Breast epithelium (tissue), 4 donors: Measurements from ENCODE around the gene PLEKHA8. TPM values are rescaled to one million over a fixed set of nuclear protein-coding genes. Genes with fewer than 3 reads are reported as not detected.

Experiments used
- DNase-seq, 2 donors: peaks; one replicate each; pipeline ENCODE4 v3.0.0-alpha.2; 2019; ENCODE audit warnings: low spot score in 2 of 2
- H3K27ac ChIP-seq, 2 donors: fragments of 200-600 bp; sonication (generic) in 1 of 2; one replicate each; pipeline ENCODE4 v1.5.1; 2016 to 2019; ENCODE audit warnings: mild to moderate bottlenecking in 1 of 2
- H3K27me3 ChIP-seq, 2 donors: fragments of 200-600 bp; sonication (generic) in 1 of 2; one replicate each; pipeline versions ENCODE4 v1.5.1 to v1.6.0; 2017 to 2019; ENCODE audit warnings: control low read depth in 1 of 2, mild to moderate bottlenecking in 1 of 2
- H3K36me3 ChIP-seq: fragments of 200-600 bp; one replicate; pipeline ENCODE4 v1.5.1; 2019
- H3K4me1 ChIP-seq, 2 donors: fragments of 200-600 bp; sonication (generic); one replicate each; pipeline ENCODE4 v1.5.1; 2016 to 2019; ENCODE audit warnings: control low read depth in 1 of 2
- H3K4me3 ChIP-seq, 3 donors: fragments of 200-600 bp; sonication (generic); 1 replicate in 2 of 3; 2 replicates in 1 of 3; pipeline ENCODE4 v1.5.1; 2016 to 2019; ENCODE audit warnings: mild to moderate bottlenecking in 3 of 3, moderate library complexity in 2 of 3
- H3K9me3 ChIP-seq, 2 donors: fragments of 200-600 bp; sonication (generic) in 1 of 2; one replicate each; pipeline ENCODE4 v1.5.1; 2016 to 2019; ENCODE audit warnings: control low read depth in 1 of 2
- POLR2A ChIP-seq: fragments of 450-650 bp; IDR thresholded peaks from one replicate; pipeline ENCODE4 v1.6.1; 2016; ENCODE audit warnings: antibody characterized with exemption, mild to moderate bottlenecking, moderate library complexity
- POLR2AphosphoS5 ChIP-seq, 3 donors: sonication (generic); formaldehyde crosslinking; IDR thresholded peaks; one replicate each; pipeline ENCODE4 v1.6.1; 2017; ENCODE audit warnings: antibody characterized with exemption in 3 of 3
- intact Hi-C: fragments of 100-400 bp; cut with DNase I; formaldehyde crosslinking; loops from one replicate; pipeline ENCODE4 v1.15.1; 2023; ENCODE audit warnings: low total_unique reads
- total RNA-seq, 3 donors: library from RNA; depleted of rRNA; stranded (reverse); fragments of >200 nt; gene quantifications; one replicate each; pipeline ENCODE4 v1.1.0, GENCODE V29; 2016
- TF ChIP-seq, protein P1 (sequence below), 3 donors: fragments of 450-650 bp; IDR thresholded peaks; one replicate each; pipeline ENCODE4 v1.5.1; 2016 to 2017; ENCODE audit warnings: antibody characterized with exemption in 3 of 3, mild to moderate bottlenecking in 3 of 3, moderate library complexity in 3 of 3

The PLEKHA8 gene
- total RNA-seq, 3 donors from 2014 or later: 7.5 to 15.1 (median 14.0) TPM

DNA sequence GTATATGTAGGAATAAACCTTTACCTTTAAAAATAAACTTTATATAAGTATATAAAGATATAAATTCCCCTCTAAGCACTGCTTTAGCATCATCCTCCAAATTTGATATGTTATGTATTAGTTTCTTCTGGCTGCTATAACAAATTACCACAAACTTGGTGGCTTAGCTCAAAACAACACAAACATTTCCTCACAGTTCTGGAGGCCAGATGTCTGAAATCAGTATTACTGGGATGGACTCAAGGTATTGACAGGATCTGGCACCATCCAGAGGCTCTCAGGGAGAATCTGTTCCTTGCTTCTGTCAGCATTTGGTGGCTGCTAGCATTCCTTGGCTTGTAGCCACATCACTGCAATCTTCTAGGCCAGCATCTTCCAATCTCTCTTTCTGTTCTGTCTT is 31.9 kb upstream of the PLEKHA8 start:
- H3K27ac ChIP-seq: no peak overlapping the region
- H3K4me3 ChIP-seq: no peak overlapping the region
- intact Hi-C loops: no loop called here
- no peak for DNase-seq
- TF ChIP-seq, protein P1, sequence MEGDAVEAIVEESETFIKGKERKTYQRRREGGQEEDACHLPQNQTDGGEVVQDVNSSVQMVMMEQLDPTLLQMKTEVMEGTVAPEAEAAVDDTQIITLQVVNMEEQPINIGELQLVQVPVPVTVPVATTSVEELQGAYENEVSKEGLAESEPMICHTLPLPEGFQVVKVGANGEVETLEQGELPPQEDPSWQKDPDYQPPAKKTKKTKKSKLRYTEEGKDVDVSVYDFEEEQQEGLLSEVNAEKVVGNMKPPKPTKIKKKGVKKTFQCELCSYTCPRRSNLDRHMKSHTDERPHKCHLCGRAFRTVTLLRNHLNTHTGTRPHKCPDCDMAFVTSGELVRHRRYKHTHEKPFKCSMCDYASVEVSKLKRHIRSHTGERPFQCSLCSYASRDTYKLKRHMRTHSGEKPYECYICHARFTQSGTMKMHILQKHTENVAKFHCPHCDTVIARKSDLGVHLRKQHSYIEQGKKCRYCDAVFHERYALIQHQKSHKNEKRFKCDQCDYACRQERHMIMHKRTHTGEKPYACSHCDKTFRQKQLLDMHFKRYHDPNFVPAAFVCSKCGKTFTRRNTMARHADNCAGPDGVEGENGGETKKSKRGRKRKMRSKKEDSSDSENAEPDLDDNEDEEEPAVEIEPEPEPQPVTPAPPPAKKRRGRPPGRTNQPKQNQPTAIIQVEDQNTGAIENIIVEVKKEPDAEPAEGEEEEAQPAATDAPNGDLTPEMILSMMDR (IDR thresholded peaks at IDR 0.05): no peak
- TF ChIP-seq POLR2A (no peak), POLR2AphosphoS5 (IDR thresholded peaks at IDR 0.05) (no peak)
- no peaks in the 10 kb centered on the region for H3K36me3 ChIP-seq
- H3K9me3 ChIP-seq: peaks cover 9 to 21% of the 10 kb centered on the region in 2 donors
- H3K27me3 ChIP-seq: no peaks in the 10 kb centered on the region
- no peaks in the 10 kb centered on the region for H3K4me1 ChIP-seq

DNA sequence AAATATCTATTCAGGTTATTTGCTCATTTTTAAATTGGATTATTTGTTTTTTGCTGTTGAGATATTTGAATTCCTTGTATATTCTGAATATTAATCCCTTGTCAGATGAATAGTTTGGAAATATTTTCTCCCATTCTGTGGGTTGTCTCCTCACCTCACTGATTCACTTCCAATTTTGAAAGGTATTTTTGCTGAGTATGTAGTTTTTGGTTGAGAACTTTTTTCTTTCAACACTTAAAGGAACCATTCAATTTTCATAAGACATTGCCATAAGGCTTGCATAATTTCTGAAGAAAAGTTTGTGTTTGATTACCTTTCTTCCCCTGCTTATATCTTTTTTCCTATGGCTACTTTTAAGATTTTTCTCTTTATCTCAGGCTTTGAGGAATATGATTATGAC is 29.7 kb upstream of the PLEKHA8 start:
- no peaks in the 10 kb centered on the region for H3K27me3 ChIP-seq
- H3K9me3 ChIP-seq: peaks cover 4 to 8% of the 10 kb centered on the region in 2 donors
- TF ChIP-seq, protein P1 (IDR thresholded peaks at IDR 0.05): no peak
- H3K4me1 ChIP-seq: no peaks in the 10 kb centered on the region
- no peak overlapping the region for H3K4me3 ChIP-seq
- H3K27ac ChIP-seq: no peak overlapping the region
- intact Hi-C loops: no loop called here
- no peaks in the 10 kb centered on the region for H3K36me3 ChIP-seq
- DNase-seq: no peak

GRCh38 chr7:30001998-30002397 is 26.2 kb upstream of the PLEKHA8 start:
- DNase-seq: no peak
- Histone ChIP-seq H3K27me3 (no peaks in the 10 kb centered on the region), H3K9me3 (no peaks in the 10 kb centered on the region), H3K36me3 (no peaks in the 10 kb centered on the region), H3K4me1 (no peaks in the 10 kb centered on the region), H3K4me3 (no peak overlapping the region), H3K27ac (no peak overlapping the region)
- TF ChIP-seq, protein P1 (IDR thresholded peaks at IDR 0.05): no peak
- TF ChIP-seq POLR2AphosphoS5 (IDR thresholded peaks at IDR 0.05) (no peak), POLR2A (no peak)
- intact Hi-C loops: no loop called here

GRCh38 chr7:30003098-30003497 is 25.1 kb upstream of the PLEKHA8 start:
- H3K4me3 ChIP-seq: no peak overlapping the region
- no peaks in the 10 kb centered on the region for H3K27me3 ChIP-seq
- intact Hi-C loops: no loop called here
- H3K4me1 ChIP-seq: no peaks in the 10 kb centered on the region
- no peak for DNase-seq
- no peak overlapping the region for H3K27ac ChIP-seq
- TF ChIP-seq, protein P1 (IDR thresholded peaks at IDR 0.05): no peak
- TF ChIP-seq POLR2AphosphoS5 (IDR thresholded peaks at IDR 0.05) (no peak), POLR2A (no peak)
- no peaks in the 10 kb centered on the region for H3K9me3 ChIP-seq
- H3K36me3 ChIP-seq: no peaks in the 10 kb centered on the region

DNA sequence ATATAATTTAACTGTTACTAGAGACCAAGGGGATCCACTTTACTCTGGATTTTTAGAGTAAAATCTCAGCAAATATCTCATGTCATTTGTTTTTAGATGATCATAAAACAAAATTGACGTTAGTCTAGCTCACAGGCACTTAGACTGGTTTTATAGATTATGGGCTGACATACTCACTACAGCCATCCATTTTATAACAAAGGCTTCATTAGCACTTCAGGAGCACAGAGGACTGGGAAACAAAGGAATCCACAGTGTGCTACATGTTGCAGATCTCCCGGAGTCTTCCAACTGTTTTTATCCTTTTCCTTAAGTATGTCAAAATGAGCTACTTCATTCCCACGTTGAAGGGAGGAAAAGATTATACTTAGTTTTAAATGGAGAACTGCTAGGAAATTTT is 22.7 kb upstream of the PLEKHA8 start:
- intact Hi-C loops: no loop called here
- DNase-seq: no peak
- TF ChIP-seq POLR2AphosphoS5 (IDR thresholded peaks at IDR 0.05) (no peak), POLR2A (no peak)
- TF ChIP-seq, protein P1 (IDR thresholded peaks at IDR 0.05): no peak

More for the DNA sequence above, 22.7 kb upstream of the PLEKHA8 start:
- no peaks in the 10 kb centered on the region for H3K4me1 ChIP-seq
- no peaks in the 10 kb centered on the region for H3K9me3 ChIP-seq
- no peak overlapping the region for H3K27ac ChIP-seq
- H3K4me3 ChIP-seq: no peak overlapping the region
- no peaks in the 10 kb centered on the region for H3K27me3 ChIP-seq
- no peaks in the 10 kb centered on the region for H3K36me3 ChIP-seq
